Measurements from ENCODE around the gene FHDC1.

The FHDC1 gene

GRCh38 chr4:153013202-153013977 is 77.3 kb downstream of the FHDC1 start:
- no peak for DNase-seq

GRCh38 chr4:153014460-153014859 is 78.3 kb downstream of the FHDC1 start:
- no peak for DNase-seq

GRCh38 chr4:153016592-153016991 is 80.5 kb downstream of the FHDC1 start:
- DNase-seq: no peak

GRCh38 chr4:153018031-153018430 is 81.9 kb downstream of the FHDC1 start:
- no peak for DNase-seq

GRCh38 chr4:153018684-153019083 is 82.6 kb downstream of the FHDC1 start:
- DNase-seq: no peak

- no peak for DNase-seq
These were observed 83.8 kb downstream of the FHDC1 start for GRCh38 chr4:153019906-153020305.

GRCh38 chr4:153020457-153020856 is 84.3 kb downstream of the FHDC1 start:
- no peak for DNase-seq

- DNase-seq: no peak
These were observed 85.2 kb downstream of the FHDC1 start for GRCh38 chr4:153021276-153021675.

GRCh38 chr4:153022241-153022715 is 86.2 kb downstream of the FHDC1 start:
- DNase-seq: no peak

GRCh38 chr4:153023139-153023538 is 87.0 kb downstream of the FHDC1 start:
- no peak for DNase-seq

- no peak for DNase-seq
These were observed 87.7 kb downstream of the FHDC1 start for GRCh38 chr4:153023692-153024394.

GRCh38 chr4:153024466-153024865 is 88.3 kb downstream of the FHDC1 start:
- no peak for DNase-seq

- DNase-seq: no peak
These were observed 89.3 kb downstream of the FHDC1 start for GRCh38 chr4:153025406-153025805.

GRCh38 chr4:153026591-153027346 is 90.6 kb downstream of the FHDC1 start:
- no peak for DNase-seq

GRCh38 chr4:153027866-153028265 is 91.7 kb downstream of the FHDC1 start:
- DNase-seq: no peak

- DNase-seq: no peak
These were observed 92.4 kb downstream of the FHDC1 start for GRCh38 chr4:153028535-153028934.
